HEK293 (cell line): Measurements from ENCODE around the gene DCP1B.

Experiments used
- CTCF ChIA-PET: fragments of 350-600 bp; formaldehyde crosslinking; extraction: SDS; loops from one replicate; lab custom pipeline; 2021; ENCODE audit warnings: antibody characterized with exemption; lab: Yijun Ruan, JAX
- POLR2A ChIA-PET: fragments of 300-600 bp; formaldehyde crosslinking; extraction: SDS; loops from one replicate; lab custom pipeline; 2020; ENCODE audit warnings: antibody characterized with exemption, inconsistent platforms; lab: Yijun Ruan, JAX
- H3K27ac ChIP-seq: fragments of 200-500 bp; sonication (Bioruptor generic); 2 replicates; pipeline ENCODE4 v1.5.1; 2014; ENCODE audit warnings: low read depth, low read length, control low read depth, inconsistent platforms; ENCODE audit errors: extremely low read depth
- H3K36me3 ChIP-seq, 2 experiments: fragments of 200-500 bp in 1 of 2; sonication (Bioruptor generic) in 1 of 2; 1 replicate in 1 of 2; 2 replicates in 1 of 2; pipeline ENCODE4 v1.5.1; 2014 to 2017; ENCODE audit warnings: inconsistent platforms in 2 of 2, low read length in 2 of 2; ENCODE audit not compliant: control insufficient read depth in 2 of 2, insufficient read depth in 1 of 2
- H3K4me1 ChIP-seq: fragments of 200-500 bp; sonication (Bioruptor generic); 2 replicates; pipeline ENCODE4 v1.5.1; 2014; ENCODE audit warnings: mild to moderate bottlenecking, low read length, inconsistent platforms; ENCODE audit not compliant: control insufficient read depth, insufficient read depth
- H3K4me3 ChIP-seq: 2 replicates; pipeline ENCODE4 v1.5.1; 2011; ENCODE audit warnings: low read depth, mild to moderate bottlenecking, control low read depth, low read length, moderate library complexity
- H3K9me3 ChIP-seq: fragments of 200-500 bp; sonication (Bioruptor generic); 2 replicates; pipeline ENCODE4 v1.5.1; 2014; ENCODE audit warnings: low read depth, low read length, inconsistent platforms; ENCODE audit not compliant: control insufficient read depth, insufficient read depth
- GLI2 ChIP-seq: fragments of 450-650 bp; formaldehyde crosslinking; IDR thresholded peaks from 2 replicates; pipeline ENCODE4; 2017; ENCODE audit warnings: missing biosample characterization, missing genetic modification characterization, low read depth, borderline replicate concordance
- MZF1 ChIP-seq: fragments of 450-650 bp; formaldehyde crosslinking; IDR thresholded peaks from 2 replicates; pipeline ENCODE4 v1.5.1; 2017; ENCODE audit warnings: missing biosample characterization, missing genetic modification characterization, borderline replicate concordance
- RBAK ChIP-seq: fragments of 450-650 bp; formaldehyde crosslinking; IDR thresholded peaks from 2 replicates; pipeline ENCODE4 v1.5.1; 2016; ENCODE audit warnings: missing biosample characterization, missing genetic modification characterization
- SP3 ChIP-seq: fragments of 450-650 bp; formaldehyde crosslinking; IDR thresholded peaks from 2 replicates; pipeline ENCODE4 v1.5.1; 2016; ENCODE audit warnings: missing biosample characterization, missing genetic modification characterization
- ZFHX2 ChIP-seq: fragments of 450-650 bp; formaldehyde crosslinking; conservative IDR thresholded peaks from 2 replicates; pipeline ENCODE4 v1.5.1; 2016; ENCODE audit warnings: missing biosample characterization, missing genetic modification characterization
- ZNF132 ChIP-seq: fragments of 450-650 bp; formaldehyde crosslinking; IDR thresholded peaks from 2 replicates; pipeline ENCODE4 v1.5.1; 2017; ENCODE audit warnings: missing biosample characterization, missing genetic modification characterization, borderline replicate concordance
- ZNF529 ChIP-seq: fragments of 450-650 bp; formaldehyde crosslinking; IDR thresholded peaks from 2 replicates; pipeline ENCODE4 v1.5.1; 2017; ENCODE audit warnings: missing genetic modification characterization, missing biosample characterization; ENCODE audit not compliant: insufficient replicate concordance
- ZNF623 ChIP-seq: fragments of 450-650 bp; formaldehyde crosslinking; IDR thresholded peaks from 2 replicates; pipeline ENCODE4 v1.5.1; 2016; ENCODE audit warnings: missing biosample characterization, missing genetic modification characterization
- ZNF654 ChIP-seq: fragments of 450-650 bp; formaldehyde crosslinking; IDR thresholded peaks from 2 replicates; pipeline ENCODE4 v1.5.1; 2016; ENCODE audit warnings: low read depth, missing biosample characterization, missing genetic modification characterization
- ZNF658 ChIP-seq: fragments of 450-650 bp; formaldehyde crosslinking; IDR thresholded peaks from 2 replicates; pipeline ENCODE4; 2016; ENCODE audit warnings: missing biosample characterization, missing genetic modification characterization
- ZNF670 ChIP-seq: fragments of 450-650 bp; formaldehyde crosslinking; IDR thresholded peaks from 2 replicates; pipeline ENCODE4 v1.5.1; 2016; ENCODE audit warnings: missing biosample characterization, missing genetic modification characterization, low read depth
- TF ChIP-seq, protein P1 (sequence below): fragments of 450-650 bp; formaldehyde crosslinking; IDR thresholded peaks from 2 replicates; pipeline ENCODE4 v1.5.1; 2017; ENCODE audit warnings: missing biosample characterization, missing genetic modification characterization
- TF ChIP-seq, protein P2 (sequence below): fragments of 450-650 bp; formaldehyde crosslinking; conservative IDR thresholded peaks from 2 replicates; pipeline ENCODE4 v1.5.1; 2016; ENCODE audit warnings: low read depth, missing biosample characterization, missing genetic modification characterization
- TF ChIP-seq, protein P3 (sequence below): fragments of 450-650 bp; formaldehyde crosslinking; IDR thresholded peaks from 2 replicates; pipeline ENCODE4 v1.5.1; 2016; ENCODE audit warnings: missing biosample characterization, missing genetic modification characterization
- TF ChIP-seq, protein P4 (sequence below): fragments of 450-650 bp; formaldehyde crosslinking; IDR thresholded peaks from 2 replicates; pipeline ENCODE4 v1.5.1; 2016; ENCODE audit warnings: missing biosample characterization, missing genetic modification characterization
- TF ChIP-seq, protein P5 (sequence below): fragments of 450-650 bp; formaldehyde crosslinking; optimal IDR thresholded peaks from 2 replicates; pipeline ENCODE3; 2016; ENCODE audit warnings: missing biosample characterization, mild to moderate bottlenecking, missing genetic modification characterization
- TF ChIP-seq, protein P6 (sequence below): fragments of 450-650 bp; formaldehyde crosslinking; IDR thresholded peaks from 2 replicates; pipeline ENCODE4 v1.5.0; 2017; ENCODE audit warnings: missing biosample characterization, missing genetic modification characterization, borderline replicate concordance

The DCP1B gene

DNA sequence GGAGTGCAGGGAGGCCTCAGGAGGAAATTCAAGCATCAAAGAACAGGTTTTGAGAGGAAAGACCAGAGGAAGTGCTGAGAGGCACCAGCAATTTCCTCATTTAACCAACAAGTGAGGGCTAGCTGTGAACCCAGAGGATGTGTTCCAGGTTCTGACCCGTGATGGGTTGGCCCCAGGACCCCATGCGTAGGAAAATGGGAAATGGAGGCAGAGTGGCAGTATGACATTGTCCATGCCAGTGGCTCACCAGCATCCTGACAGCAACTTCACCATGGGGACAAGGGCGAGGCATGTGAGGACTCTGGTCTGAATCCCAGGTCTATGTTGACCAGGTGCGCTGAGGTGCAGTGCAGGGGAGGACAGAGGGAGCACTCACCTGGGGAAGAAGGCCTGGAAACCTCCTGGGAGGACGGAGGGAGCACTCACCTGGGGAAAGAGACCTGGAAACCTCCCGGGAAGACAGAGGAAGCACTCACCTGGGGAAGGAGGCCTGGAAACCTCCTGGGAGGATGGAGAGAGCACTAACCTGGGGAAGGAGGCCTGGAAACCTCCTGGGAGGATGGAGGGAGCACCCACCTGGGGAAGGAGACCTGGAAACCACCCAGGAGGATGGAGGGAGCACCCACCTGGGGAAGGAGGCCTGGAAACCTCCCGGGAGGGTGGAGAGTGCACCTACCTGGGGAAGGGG, 79.1 kb downstream of the DCP1B start:
- no peaks in the 10 kb centered on the region for H3K9me3 ChIP-seq
- POLR2A ChIA-PET: no interaction called here
- no peak overlapping the region for H3K4me3 ChIP-seq
- no peak overlapping the region for H3K27ac ChIP-seq
- peaks cover 5% of the 10 kb centered on the region; the same call in 1 of the 2 replicates for H3K4me1 ChIP-seq
- CTCF ChIA-PET: interaction anchor here (0.6 to 3.5 kb wide), 4 partner anchors 15 to 68 kb away, joined by 3 to 19 read pairs (median 4); no protein-coding TSS in a partner anchor
- no peak for TF ChIP-seq ZNF658 (tag by site-specific recombination)
- TF ChIP-seq, protein P1, sequence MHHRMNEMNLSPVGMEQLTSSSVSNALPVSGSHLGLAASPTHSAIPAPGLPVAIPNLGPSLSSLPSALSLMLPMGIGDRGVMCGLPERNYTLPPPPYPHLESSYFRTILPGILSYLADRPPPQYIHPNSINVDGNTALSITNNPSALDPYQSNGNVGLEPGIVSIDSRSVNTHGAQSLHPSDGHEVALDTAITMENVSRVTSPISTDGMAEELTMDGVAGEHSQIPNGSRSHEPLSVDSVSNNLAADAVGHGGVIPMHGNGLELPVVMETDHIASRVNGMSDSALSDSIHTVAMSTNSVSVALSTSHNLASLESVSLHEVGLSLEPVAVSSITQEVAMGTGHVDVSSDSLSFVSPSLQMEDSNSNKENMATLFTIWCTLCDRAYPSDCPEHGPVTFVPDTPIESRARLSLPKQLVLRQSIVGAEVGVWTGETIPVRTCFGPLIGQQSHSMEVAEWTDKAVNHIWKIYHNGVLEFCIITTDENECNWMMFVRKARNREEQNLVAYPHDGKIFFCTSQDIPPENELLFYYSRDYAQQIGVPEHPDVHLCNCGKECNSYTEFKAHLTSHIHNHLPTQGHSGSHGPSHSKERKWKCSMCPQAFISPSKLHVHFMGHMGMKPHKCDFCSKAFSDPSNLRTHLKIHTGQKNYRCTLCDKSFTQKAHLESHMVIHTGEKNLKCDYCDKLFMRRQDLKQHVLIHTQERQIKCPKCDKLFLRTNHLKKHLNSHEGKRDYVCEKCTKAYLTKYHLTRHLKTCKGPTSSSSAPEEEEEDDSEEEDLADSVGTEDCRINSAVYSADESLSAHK (tag by site-specific recombination): 0 out of 2 replicates have a peak, but pooled peaks have one; percentile 20
- TF ChIP-seq ZNF529 (tag by site-specific recombination): no peak
- no peak for TF ChIP-seq ZFHX2 (tag by site-specific recombination)
- 0 out of 2 replicates have a peak, but pooled peaks have one; percentile 2 for TF ChIP-seq ZNF623 (tag by site-specific recombination)
- H3K36me3 ChIP-seq: no peaks in the 10 kb centered on the region

DNA sequence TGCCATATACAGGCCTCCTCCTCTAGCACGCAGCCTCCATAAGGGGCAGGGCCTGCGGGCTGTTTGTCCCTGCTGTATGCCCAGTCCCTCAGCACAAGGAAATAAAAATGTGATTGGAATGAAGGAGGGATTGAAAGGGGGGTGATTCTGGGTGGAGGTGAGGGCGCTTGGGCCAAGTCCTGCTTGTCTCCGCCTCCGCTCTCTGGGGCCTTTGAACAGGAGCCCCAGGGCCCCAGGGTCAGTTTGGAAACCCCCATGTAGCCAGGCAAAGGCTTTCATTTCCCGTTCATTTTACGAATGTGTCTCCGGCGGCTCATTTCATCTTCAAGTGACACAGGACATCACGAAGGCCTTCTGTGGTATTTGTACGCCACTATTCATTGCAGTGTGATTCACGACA, 81.3 kb downstream of the DCP1B start:
- Histone ChIP-seq H3K9me3 (no peaks in the 10 kb centered on the region), H3K4me1 (peaks cover 5% of the 10 kb centered on the region; the same call in 1 of the 2 replicates), H3K4me3 (no peak overlapping the region), H3K27ac (no peak overlapping the region), H3K36me3 (no peaks in the 10 kb centered on the region)
- ChIA-PET POLR2A (no interaction called here), CTCF (no interaction called here)
- TF ChIP-seq, protein P2, sequence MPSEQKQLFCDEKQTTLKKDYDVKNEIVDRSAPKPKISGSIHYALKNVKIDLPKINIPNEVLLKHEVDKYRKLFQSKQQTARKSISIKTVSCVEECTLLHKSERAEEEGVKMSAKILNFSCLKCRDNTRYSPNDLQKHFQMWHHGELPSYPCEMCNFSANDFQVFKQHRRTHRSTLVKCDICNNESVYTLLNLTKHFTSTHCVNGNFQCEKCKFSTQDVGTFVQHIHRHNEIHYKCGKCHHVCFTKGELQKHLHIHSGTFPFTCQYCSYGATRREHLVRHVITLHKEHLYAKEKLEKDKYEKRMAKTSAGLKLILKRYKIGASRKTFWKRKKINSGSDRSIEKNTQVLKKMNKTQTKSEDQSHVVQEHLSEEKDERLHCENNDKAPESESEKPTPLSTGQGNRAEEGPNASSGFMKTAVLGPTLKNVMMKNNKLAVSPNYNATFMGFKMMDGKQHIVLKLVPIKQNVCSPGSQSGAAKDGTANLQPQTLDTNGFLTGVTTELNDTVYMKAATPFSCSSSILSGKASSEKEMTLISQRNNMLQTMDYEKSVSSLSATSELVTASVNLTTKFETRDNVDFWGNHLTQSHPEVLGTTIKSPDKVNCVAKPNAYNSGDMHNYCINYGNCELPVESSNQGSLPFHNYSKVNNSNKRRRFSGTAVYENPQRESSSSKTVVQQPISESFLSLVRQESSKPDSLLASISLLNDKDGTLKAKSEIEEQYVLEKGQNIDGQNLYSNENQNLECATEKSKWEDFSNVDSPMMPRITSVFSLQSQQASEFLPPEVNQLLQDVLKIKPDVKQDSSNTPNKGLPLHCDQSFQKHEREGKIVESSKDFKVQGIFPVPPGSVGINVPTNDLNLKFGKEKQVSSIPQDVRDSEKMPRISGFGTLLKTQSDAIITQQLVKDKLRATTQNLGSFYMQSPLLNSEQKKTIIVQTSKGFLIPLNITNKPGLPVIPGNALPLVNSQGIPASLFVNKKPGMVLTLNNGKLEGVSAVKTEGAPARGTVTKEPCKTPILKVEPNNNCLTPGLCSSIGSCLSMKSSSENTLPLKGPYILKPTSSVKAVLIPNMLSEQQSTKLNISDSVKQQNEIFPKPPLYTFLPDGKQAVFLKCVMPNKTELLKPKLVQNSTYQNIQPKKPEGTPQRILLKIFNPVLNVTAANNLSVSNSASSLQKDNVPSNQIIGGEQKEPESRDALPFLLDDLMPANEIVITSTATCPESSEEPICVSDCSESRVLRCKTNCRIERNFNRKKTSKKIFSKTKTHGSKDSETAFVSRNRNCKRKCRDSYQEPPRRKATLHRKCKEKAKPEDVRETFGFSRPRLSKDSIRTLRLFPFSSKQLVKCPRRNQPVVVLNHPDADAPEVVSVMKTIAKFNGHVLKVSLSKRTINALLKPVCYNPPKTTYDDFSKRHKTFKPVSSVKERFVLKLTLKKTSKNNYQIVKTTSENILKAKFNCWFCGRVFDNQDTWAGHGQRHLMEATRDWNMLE: no peak
- TF ChIP-seq SP3: no peak
- no peak for TF ChIP-seq ZNF654 (tag by site-specific recombination)
- no peak for TF ChIP-seq GLI2 (tag by site-specific recombination)
- TF ChIP-seq, protein P3, sequence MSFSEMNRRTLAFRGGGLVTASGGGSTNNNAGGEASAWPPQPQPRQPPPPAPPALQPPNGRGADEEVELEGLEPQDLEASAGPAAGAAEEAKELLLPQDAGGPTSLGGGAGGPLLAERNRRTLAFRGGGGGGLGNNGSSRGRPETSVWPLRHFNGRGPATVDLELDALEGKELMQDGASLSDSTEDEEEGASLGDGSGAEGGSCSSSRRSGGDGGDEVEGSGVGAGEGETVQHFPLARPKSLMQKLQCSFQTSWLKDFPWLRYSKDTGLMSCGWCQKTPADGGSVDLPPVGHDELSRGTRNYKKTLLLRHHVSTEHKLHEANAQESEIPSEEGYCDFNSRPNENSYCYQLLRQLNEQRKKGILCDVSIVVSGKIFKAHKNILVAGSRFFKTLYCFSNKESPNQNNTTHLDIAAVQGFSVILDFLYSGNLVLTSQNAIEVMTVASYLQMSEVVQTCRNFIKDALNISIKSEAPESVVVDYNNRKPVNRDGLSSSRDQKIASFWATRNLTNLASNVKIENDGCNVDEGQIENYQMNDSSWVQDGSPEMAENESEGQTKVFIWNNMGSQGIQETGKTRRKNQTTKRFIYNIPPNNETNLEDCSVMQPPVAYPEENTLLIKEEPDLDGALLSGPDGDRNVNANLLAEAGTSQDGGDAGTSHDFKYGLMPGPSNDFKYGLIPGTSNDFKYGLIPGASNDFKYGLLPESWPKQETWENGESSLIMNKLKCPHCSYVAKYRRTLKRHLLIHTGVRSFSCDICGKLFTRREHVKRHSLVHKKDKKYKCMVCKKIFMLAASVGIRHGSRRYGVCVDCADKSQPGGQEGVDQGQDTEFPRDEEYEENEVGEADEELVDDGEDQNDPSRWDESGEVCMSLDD (tag by site-specific recombination): no peak
- TF ChIP-seq, protein P4, sequence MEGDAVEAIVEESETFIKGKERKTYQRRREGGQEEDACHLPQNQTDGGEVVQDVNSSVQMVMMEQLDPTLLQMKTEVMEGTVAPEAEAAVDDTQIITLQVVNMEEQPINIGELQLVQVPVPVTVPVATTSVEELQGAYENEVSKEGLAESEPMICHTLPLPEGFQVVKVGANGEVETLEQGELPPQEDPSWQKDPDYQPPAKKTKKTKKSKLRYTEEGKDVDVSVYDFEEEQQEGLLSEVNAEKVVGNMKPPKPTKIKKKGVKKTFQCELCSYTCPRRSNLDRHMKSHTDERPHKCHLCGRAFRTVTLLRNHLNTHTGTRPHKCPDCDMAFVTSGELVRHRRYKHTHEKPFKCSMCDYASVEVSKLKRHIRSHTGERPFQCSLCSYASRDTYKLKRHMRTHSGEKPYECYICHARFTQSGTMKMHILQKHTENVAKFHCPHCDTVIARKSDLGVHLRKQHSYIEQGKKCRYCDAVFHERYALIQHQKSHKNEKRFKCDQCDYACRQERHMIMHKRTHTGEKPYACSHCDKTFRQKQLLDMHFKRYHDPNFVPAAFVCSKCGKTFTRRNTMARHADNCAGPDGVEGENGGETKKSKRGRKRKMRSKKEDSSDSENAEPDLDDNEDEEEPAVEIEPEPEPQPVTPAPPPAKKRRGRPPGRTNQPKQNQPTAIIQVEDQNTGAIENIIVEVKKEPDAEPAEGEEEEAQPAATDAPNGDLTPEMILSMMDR (tag by site-specific recombination): no peak
- no peak for TF ChIP-seq ZNF132 (tag by site-specific recombination)
- TF ChIP-seq RBAK (tag by site-specific recombination): no peak
- no peak for TF ChIP-seq MZF1 (tag by site-specific recombination)
- TF ChIP-seq, protein P5, sequence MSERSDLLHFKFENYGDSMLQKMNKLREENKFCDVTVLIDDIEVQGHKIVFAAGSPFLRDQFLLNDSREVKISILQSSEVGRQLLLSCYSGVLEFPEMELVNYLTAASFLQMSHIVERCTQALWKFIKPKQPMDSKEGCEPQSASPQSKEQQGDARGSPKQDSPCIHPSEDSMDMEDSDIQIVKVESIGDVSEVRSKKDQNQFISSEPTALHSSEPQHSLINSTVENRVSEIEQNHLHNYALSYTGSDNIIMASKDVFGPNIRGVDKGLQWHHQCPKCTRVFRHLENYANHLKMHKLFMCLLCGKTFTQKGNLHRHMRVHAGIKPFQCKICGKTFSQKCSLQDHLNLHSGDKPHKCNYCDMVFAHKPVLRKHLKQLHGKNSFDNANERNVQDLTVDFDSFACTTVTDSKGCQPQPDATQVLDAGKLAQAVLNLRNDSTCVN (tag by site-specific recombination): no peak
- TF ChIP-seq, protein P6, sequence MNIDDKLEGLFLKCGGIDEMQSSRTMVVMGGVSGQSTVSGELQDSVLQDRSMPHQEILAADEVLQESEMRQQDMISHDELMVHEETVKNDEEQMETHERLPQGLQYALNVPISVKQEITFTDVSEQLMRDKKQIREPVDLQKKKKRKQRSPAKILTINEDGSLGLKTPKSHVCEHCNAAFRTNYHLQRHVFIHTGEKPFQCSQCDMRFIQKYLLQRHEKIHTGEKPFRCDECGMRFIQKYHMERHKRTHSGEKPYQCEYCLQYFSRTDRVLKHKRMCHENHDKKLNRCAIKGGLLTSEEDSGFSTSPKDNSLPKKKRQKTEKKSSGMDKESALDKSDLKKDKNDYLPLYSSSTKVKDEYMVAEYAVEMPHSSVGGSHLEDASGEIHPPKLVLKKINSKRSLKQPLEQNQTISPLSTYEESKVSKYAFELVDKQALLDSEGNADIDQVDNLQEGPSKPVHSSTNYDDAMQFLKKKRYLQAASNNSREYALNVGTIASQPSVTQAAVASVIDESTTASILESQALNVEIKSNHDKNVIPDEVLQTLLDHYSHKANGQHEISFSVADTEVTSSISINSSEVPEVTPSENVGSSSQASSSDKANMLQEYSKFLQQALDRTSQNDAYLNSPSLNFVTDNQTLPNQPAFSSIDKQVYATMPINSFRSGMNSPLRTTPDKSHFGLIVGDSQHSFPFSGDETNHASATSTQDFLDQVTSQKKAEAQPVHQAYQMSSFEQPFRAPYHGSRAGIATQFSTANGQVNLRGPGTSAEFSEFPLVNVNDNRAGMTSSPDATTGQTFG (tag by site-specific recombination): no peak
- no peak for TF ChIP-seq ZNF670
